ENCODE results near the gene LOXL3. TPM values are rescaled to one million over a fixed set of nuclear protein-coding genes. Genes with fewer than 3 reads are reported as not detected.
"Not testable (repeated sequence)": the region's sequence is repeated elsewhere in the genome, so short reads cannot be mapped to it uniquely, and the experiment has no call there.

The LOXL3 gene
- polyA plus RNA-seq, 1 donor (not counting 4 experiments of a cell fraction or from before 2014, with no cell fraction given), result 0.21 TPM

DNA sequence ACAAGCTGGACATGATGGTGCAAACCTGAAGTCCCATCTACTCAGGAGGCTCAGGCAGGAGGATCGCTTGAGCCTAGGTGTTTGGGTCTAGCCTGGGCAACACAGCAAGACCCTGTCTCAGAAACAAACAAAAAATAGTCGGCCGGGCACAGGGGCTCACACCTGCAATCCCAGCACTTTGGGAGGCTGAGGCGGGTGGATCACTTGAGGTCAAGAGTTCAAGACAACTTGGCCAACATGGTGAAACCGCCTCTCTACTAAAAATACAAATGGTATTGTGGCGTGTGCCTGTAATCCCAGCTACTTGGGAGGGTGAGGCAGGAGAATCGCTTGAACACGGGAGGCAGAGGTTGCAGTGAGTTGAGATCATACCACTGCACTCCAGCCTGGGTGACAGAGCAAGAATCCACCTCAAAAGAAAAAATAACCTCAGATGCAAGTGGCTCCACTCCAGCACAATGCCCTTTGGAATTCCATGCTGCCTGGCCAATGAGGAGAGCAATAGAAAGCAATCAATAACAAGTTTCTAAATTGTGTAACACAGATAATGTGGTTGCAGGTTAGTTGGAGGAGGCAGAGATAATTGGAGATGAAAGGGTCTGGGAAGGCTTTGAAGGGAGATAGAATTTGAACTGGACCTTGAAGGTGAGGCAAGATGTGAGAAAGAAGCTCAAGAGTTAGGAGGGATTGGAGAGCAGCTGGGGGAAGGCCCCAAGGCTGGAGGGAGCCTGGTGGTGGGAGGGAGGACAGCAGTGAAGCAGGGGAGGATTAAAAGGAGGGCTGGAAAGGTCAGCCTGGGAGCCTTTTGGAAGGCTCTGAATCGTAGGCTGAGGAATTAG, 64.9 kb downstream of the LOXL3 start:
- Histone ChIP-seq H3K27me3 (ENCODE audit: control insufficient read depth, extremely low read depth, insufficient read depth, low read length) (no peaks in the 10 kb centered on the region), H3K36me3 (ENCODE audit: control insufficient read depth in 2 of 2, extremely low read depth in 1 of 2, insufficient read depth in 2 of 2, low read length in 2 of 2) (peaks cover 29 to 45% of the 10 kb centered on the region in 2 experiments), H3K27ac (ENCODE audit: control insufficient read depth, insufficient read depth, low read length) (no peak overlapping the region), H3K9me1 (ENCODE audit: control insufficient read depth, extremely low read depth, insufficient read depth, low read length) (no peaks in the 10 kb centered on the region), H4K20me1 (ENCODE audit: control insufficient read depth, extremely low read depth, insufficient read depth, low read length) (no peaks in the 10 kb centered on the region), H3K4me1 (ENCODE audit: control insufficient read depth, extremely low read depth, insufficient read depth, low read length) (peaks cover 10% of the 10 kb centered on the region), H3K9ac (ENCODE audit: control insufficient read depth, extremely low read depth, insufficient read depth, low read length) (no peak overlapping the region), H3K4me3 (ENCODE audit: control insufficient read depth in 2 of 3, extremely low read depth in 1 of 3, insufficient read depth in 2 of 3, low read depth in 1 of 3, low read length in 3 of 3) (no peak overlapping the region), H3K4me2 (ENCODE audit: control insufficient read depth, extremely low read depth, insufficient read depth, low read depth, low read length) (peak overlapping the region; percentile 45), H3K79me2 (ENCODE audit: control insufficient read depth, insufficient read depth, low read length) (peaks cover 14% of the 10 kb centered on the region), H3K9me3 (ENCODE audit: control insufficient read depth, low read depth, low read length) (no peaks in the 10 kb centered on the region), H2AFZ (ENCODE audit: control insufficient read depth, low read length) (no peak overlapping the region)
- TF ChIP-seq, protein P1, sequence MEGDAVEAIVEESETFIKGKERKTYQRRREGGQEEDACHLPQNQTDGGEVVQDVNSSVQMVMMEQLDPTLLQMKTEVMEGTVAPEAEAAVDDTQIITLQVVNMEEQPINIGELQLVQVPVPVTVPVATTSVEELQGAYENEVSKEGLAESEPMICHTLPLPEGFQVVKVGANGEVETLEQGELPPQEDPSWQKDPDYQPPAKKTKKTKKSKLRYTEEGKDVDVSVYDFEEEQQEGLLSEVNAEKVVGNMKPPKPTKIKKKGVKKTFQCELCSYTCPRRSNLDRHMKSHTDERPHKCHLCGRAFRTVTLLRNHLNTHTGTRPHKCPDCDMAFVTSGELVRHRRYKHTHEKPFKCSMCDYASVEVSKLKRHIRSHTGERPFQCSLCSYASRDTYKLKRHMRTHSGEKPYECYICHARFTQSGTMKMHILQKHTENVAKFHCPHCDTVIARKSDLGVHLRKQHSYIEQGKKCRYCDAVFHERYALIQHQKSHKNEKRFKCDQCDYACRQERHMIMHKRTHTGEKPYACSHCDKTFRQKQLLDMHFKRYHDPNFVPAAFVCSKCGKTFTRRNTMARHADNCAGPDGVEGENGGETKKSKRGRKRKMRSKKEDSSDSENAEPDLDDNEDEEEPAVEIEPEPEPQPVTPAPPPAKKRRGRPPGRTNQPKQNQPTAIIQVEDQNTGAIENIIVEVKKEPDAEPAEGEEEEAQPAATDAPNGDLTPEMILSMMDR (optimal IDR thresholded peaks at IDR 0.05 in 1 of 3, IDR thresholded peaks at IDR 0.05 in 1 of 3, conservative IDR thresholded peaks at IDR 0.05 in 1 of 3; ENCODE audit: extremely low read depth in 1 of 3, insufficient read depth in 2 of 3, low read length in 3 of 3), result no peak
- no peak for TF ChIP-seq EZH2 (IDR thresholded peaks at IDR 0.05; ENCODE audit: low read length)
- dilution Hi-C loops (cut with MboI; ENCODE audit: extremely low pct_ligation_motif_present, low sequenced_read_pairs), result no loop called here
- FAIRE-seq (no peak), DNase-seq (ENCODE audit: low read depth, low spot score) (no peak)

DNA sequence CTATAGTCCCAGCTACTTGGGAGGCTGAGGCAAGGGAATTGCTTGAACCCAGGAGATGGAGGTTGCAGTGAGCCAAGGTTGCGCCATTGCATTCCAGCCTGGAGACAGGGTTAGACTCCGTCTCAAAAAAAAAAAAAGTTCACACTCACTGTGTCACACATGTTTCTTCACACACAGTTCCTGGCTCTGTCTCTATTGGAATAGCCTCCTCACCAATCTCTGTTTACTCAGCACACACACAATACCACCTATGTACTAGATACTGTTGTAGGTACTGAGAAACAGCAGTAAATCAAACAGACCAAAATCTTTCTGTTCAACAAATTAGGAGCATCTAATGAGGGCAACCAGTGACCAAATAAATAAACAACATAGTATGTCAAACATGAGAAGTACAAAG, 67.6 kb downstream of the LOXL3 start:
- dilution Hi-C loops (cut with MboI; ENCODE audit: extremely low pct_ligation_motif_present, low sequenced_read_pairs), result no loop called here
- Histone ChIP-seq H3K9me1 (ENCODE audit: control insufficient read depth, extremely low read depth, insufficient read depth, low read length) (no peaks in the 10 kb centered on the region), H3K27ac (ENCODE audit: control insufficient read depth, insufficient read depth, low read length) (no peak overlapping the region), H3K9me3 (ENCODE audit: control insufficient read depth, low read depth, low read length) (no peaks in the 10 kb centered on the region), H3K79me2 (ENCODE audit: control insufficient read depth, insufficient read depth, low read length) (peaks cover 33% of the 10 kb centered on the region), H3K4me3 (ENCODE audit: control insufficient read depth in 2 of 3, extremely low read depth in 1 of 3, insufficient read depth in 2 of 3, low read depth in 1 of 3, low read length in 3 of 3) (no peak overlapping the region), H4K20me1 (ENCODE audit: control insufficient read depth, extremely low read depth, insufficient read depth, low read length) (no peaks in the 10 kb centered on the region), H3K27me3 (ENCODE audit: control insufficient read depth, extremely low read depth, insufficient read depth, low read length) (no peaks in the 10 kb centered on the region), H2AFZ (ENCODE audit: control insufficient read depth, low read length) (no peak overlapping the region), H3K4me2 (ENCODE audit: control insufficient read depth, extremely low read depth, insufficient read depth, low read depth, low read length) (no peak overlapping the region), H3K4me1 (ENCODE audit: control insufficient read depth, extremely low read depth, insufficient read depth, low read length) (peaks cover 24% of the 10 kb centered on the region), H3K9ac (ENCODE audit: control insufficient read depth, extremely low read depth, insufficient read depth, low read length) (no peak overlapping the region), H3K36me3 (ENCODE audit: control insufficient read depth in 2 of 2, extremely low read depth in 1 of 2, insufficient read depth in 2 of 2, low read length in 2 of 2) (peaks cover 11 to 20% of the 10 kb centered on the region in 2 experiments)
- FAIRE-seq, result no peak
- TF ChIP-seq, protein P1 (optimal IDR thresholded peaks at IDR 0.05 in 1 of 3, IDR thresholded peaks at IDR 0.05 in 1 of 3, conservative IDR thresholded peaks at IDR 0.05 in 1 of 3; ENCODE audit: extremely low read depth in 1 of 3, insufficient read depth in 2 of 3, low read length in 3 of 3), result no peak
- TF ChIP-seq EZH2 (IDR thresholded peaks at IDR 0.05; ENCODE audit: low read length), result no peak
- no peak for DNase-seq (ENCODE audit: low read depth, low spot score)

DNA sequence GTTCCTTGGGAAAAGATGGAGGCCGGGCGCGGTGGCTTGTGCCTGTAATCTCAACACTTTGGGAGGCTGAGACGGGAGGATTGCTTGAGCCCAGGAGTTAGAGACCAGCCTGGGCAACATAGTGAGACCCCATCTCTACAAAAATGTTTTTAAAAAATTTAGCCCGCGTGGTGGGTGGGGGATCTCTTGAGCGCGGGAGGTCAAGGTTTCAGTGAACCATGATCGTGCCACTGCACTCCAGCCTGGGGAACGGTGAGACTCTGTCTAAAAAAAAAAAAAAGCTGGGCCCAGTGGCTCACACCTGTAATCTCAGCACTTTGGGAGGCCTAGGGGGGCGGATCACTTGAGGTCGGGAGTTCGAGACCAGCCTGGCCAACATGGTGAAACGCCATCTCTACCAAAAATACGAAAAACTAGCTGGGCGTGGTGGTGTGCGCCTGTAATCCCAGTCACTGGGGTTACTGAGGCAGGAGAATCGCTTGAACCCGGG, 70.0 kb downstream of the LOXL3 start:
- peak overlapping the region; percentile 84 for H3K9ac ChIP-seq (ENCODE audit: control insufficient read depth, extremely low read depth, insufficient read depth, low read length)
- FAIRE-seq; dilution Hi-C loops (cut with MboI; ENCODE audit: extremely low pct_ligation_motif_present, low sequenced_read_pairs); H4K20me1 ChIP-seq (ENCODE audit: control insufficient read depth, extremely low read depth, insufficient read depth, low read length); DNase-seq (ENCODE audit: low read depth, low spot score); H3K9me1 ChIP-seq (ENCODE audit: control insufficient read depth, extremely low read depth, insufficient read depth, low read length); H3K36me3 ChIP-seq (ENCODE audit: control insufficient read depth in 2 of 2, extremely low read depth in 1 of 2, insufficient read depth in 2 of 2, low read length in 2 of 2); H3K27me3 ChIP-seq (ENCODE audit: control insufficient read depth, extremely low read depth, insufficient read depth, low read length); H3K9me3 ChIP-seq (ENCODE audit: control insufficient read depth, low read depth, low read length): not testable (repeated sequence)
- peak overlapping the region; percentile 97 for H2AFZ ChIP-seq (ENCODE audit: control insufficient read depth, low read length)
- peaks cover 35% of the 10 kb centered on the region for H3K79me2 ChIP-seq (ENCODE audit: control insufficient read depth, insufficient read depth, low read length)
- peak overlapping the region; percentile 84 for H3K4me2 ChIP-seq (ENCODE audit: control insufficient read depth, extremely low read depth, insufficient read depth, low read depth, low read length)
- H3K4me3 ChIP-seq (ENCODE audit: control insufficient read depth in 2 of 3, extremely low read depth in 1 of 3, insufficient read depth in 2 of 3, low read depth in 1 of 3, low read length in 3 of 3), result peak overlapping the region; percentile 92 to 97 (median 95)
- H3K27ac ChIP-seq (ENCODE audit: control insufficient read depth, insufficient read depth, low read length), result peak overlapping the region; percentile 82
- peaks cover 24% of the 10 kb centered on the region for H3K4me1 ChIP-seq (ENCODE audit: control insufficient read depth, extremely low read depth, insufficient read depth, low read length)

Measured in keratinocyte (primary cell).